GM11168 (cell line): ENCODE data around the gene WDR64.

Source experiments
- in situ Hi-C: fragments of 300-500 bp; cut with MboI; formaldehyde crosslinking; loops from one replicate; pipeline ENCODE4 v1.12.0; 2022; ENCODE audit warnings: low sequenced_read_pairs; ENCODE audit not compliant: unreplicated experiment

The WDR64 gene

DNA sequence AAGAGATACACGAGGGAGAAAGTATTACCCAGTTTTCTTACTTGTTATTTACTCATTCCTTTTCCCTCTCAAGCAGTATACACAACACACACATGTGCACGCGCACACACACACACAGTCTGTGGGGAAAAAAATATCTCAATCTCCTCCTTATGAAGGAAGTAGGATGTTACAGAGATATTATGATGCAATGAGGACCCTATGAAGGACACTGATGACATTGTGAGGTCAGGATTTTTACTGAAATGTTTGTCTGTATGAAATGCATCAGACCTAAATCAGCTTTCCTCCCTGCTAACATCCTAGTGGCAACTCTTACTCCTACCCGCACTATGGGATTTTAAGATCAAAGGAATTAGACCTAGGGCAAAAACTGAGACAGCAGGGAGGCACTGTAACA is at the start of gene WDR64:
TSS of gene WDR64 (plus strand) at position 270 of the 400 bp plus-strand sequence. CDS start 204 bp downstream, outside the sequence.
- in situ Hi-C loops, result no loop called here

DNA sequence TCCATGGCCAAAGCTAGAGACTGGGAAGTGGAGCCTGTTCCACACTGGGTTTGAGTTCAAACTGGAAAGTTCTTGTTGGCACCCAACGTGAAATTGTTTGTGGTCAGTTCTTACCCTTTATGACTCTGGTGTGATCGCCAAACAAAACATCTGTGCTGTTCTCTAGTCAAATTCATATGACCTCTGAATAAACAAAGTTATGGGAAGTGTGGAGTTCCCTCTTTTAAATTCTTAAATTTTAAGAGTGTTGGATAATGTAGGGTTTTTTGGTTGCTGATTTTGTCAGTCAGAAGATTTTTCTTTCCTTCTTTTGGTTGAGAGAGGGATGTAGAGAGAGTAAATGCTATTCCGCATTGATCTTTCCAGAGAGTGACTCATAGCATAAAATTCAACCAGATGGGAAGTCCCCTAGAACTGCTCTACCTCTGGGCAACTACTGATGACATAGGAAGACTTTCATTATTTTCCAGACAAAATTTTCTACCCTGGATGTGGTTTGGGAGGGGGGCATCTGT is 48.3 kb upstream of the WDR64 start:
- in situ Hi-C loops, result loop anchor here (25.0 kb wide), 1 partner anchor 384 kb away; the partner anchor contains the start of gene MAP1LC3C

DNA sequence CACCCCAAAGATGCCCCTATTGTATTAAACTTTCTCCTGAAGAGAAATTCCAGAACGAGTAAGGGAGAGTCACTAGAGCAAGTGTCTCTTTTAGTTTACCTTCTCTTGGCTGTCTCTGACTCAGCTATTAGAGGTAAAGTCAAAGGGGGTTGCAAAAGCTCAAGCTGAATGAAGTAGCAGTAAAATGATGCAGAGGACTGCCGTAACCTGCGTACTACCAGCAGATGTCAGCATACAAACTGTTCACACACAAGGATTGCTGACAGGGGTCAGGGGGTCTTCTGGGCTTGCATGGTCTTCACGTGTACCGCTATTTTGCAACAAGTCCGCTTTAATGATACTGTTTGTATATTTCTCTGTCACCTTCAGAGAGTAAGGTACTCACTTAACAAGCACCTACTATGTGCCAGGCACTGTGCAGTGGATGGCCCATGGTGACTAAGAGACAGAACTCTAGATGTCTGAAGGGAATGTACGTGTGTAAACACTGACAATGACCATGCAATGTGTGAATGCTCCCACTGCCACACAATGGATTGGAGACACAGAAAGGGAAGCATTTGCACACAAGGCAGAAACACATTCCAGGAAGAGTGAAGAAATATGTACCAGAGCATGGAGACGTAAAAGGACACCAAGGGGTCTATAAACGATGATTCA is 46.8 kb upstream of the WDR64 start:
- in situ Hi-C loops, result loop anchor here (25.0 kb wide), 1 partner anchor 382 kb away; the partner anchor contains the start of gene MAP1LC3C

DNA sequence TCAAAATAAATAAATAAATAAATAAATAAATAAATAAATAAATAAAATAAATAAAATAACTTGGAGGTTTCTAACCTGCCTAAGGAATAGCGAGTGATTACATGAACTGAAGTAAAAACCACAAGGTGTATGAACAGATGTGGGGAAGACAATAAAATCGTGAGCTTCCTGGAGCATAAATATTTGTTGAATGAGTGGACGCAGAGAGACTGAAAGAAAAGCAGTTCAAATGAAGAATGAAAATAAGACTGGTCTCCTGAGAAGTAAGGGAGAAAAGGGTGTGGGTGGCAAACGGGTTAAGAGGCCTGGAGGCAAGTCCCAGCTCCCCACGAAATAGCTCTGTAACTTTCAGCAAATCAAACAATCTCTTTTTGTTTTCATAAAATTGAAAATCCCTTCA is 45.5 kb upstream of the WDR64 start:
- in situ Hi-C loops, result loop anchor here (25.0 kb wide), 1 partner anchor 381 kb away; the partner anchor contains the start of gene MAP1LC3C

DNA sequence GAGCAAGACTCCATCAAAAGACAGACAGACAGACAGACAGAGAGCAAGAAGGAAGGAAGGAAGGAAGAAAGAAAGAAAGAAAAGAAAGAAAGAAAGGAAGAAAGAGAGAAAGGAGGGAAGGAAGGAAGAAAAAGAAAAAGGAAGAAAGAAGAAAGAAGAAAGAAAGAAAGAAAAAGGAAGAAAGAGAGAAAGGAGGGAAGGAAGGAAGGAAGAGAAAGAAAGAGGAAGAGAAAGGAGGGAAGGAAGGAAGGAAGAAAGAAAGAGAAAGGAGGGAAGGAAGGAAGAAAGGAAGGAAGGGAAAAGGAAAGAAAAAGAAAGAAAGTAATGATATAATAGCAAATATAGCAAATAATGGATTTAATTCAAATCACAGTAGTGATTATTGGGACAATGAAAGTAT is 44.6 kb upstream of the WDR64 start:
- in situ Hi-C loops, result loop anchor here (25.0 kb wide), 1 partner anchor 380 kb away; the partner anchor contains the start of gene MAP1LC3C

- in situ Hi-C loops, result loop anchor here (25.0 kb wide), 1 partner anchor 379 kb away; the partner anchor contains the start of gene MAP1LC3C
These were observed 43.6 kb upstream of the WDR64 start for GRCh38 chr1:241608379-241609033.

- in situ Hi-C loops, result loop anchor here (10.0 to 25.0 kb wide), 2 partner anchors 205 to 377 kb away; partner anchors contain the start of gene MAP1LC3C
These were observed 41.8 kb upstream of the WDR64 start for GRCh38 chr1:241610056-241610815.

GRCh38 chr1:241611063-241611462 is 41.0 kb upstream of the WDR64 start:
- in situ Hi-C loops, result loop anchor here (10.0 to 25.0 kb wide), 2 partner anchors 204 to 376 kb away; partner anchors contain the start of gene MAP1LC3C

- in situ Hi-C loops, result loop anchor here (10.0 to 25.0 kb wide), 2 partner anchors 203 to 376 kb away; partner anchors contain the start of gene MAP1LC3C
These were observed 40.3 kb upstream of the WDR64 start for GRCh38 chr1:241611736-241612135.

GRCh38 chr1:241612533-241613477 is 39.3 kb upstream of the WDR64 start:
- in situ Hi-C loops, result loop anchor here (10.0 to 25.0 kb wide), 2 partner anchors 202 to 374 kb away; partner anchors contain the start of gene MAP1LC3C

- in situ Hi-C loops, result loop anchor here (10.0 to 25.0 kb wide), 2 partner anchors 201 to 373 kb away; partner anchors contain the start of gene MAP1LC3C
These were observed 37.9 kb upstream of the WDR64 start for GRCh38 chr1:241614144-241614543.

DNA sequence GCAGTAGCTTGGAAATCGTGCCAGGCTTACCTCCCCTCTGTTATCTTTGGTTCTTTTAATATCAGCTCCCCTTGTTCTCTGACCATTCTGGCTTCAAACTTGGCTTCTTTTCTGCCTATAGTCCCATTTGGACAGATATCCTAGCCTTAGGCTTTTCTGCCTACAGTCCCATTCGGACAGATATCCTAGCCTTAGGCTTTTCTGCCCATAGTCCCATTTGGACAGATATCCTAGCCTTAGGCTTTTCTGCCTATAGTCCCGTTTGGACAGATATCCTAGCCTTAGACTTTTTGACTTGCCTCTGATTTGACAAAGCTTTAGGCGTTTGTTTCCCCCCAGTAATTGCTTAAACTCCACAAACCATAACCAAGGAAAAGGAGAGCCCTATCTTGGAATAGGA is 37.5 kb upstream of the WDR64 start:
- in situ Hi-C loops, result loop anchor here (10.0 to 25.0 kb wide), 2 partner anchors 200 to 373 kb away; partner anchors contain the start of gene MAP1LC3C

DNA sequence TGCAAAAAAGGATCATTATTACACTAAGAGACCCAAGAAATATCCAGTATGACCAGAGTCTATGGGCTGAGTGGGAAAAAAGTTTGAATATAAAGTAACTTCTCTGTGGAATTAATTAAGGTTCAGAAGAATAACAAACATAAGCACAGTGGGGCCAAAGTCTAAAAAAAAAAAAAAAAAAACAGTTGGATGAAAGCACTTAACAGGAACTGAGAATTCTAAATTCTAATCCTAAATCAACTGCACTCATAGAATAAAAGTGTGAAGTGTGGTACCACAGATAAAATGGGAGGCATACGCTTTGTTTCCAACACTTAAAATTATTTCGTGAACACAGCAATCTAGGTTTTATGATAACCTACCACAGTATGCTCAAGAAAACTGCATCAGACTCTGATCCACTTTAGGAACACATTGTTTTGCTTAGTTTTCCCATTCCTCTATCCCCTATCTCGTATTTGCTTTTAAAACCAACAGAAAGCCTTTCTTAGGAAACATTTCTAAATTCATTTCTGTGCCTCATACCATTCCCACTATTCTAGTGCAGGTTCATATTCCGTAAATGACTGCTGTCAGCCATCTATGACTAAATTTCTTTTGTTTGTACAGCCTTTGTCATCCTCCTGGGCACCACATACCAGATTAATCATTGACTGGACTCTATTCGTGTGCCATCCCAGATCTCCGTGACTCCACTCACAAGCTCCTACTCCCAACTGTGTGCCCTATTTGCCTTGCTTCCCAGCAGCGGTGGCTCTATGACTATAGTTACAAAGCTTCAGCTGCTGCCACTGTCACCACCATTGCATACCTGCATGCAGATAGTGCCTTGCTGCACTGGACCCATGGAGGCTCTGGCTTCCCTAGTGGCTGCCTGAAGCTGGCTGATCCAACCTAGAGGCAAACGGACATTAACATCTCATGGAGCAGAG is 36.8 kb upstream of the WDR64 start:
- in situ Hi-C loops, result loop anchor here (10.0 to 25.0 kb wide), 2 partner anchors 199 to 372 kb away; partner anchors contain the start of gene MAP1LC3C

DNA sequence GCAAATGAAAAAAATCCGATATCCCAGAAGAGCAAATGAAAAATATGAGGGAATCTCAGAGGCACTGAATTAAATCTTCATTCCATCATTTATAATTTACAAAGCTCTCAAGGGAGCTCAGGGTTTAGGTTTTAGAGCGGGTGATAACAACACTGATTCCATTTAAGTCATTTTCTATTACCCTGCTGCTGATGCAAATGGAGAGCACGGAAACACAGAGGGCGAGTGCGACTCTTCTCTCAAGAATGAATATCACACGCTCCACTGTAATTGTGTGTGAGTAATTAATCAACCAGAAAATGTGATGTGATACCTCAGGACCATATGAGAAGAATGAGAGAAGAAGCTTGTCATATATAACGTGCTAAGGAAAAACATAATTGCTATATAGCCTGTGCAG is 34.7 kb upstream of the WDR64 start:
- in situ Hi-C loops, result loop anchor here (10.0 to 25.0 kb wide), 2 partner anchors 197 to 370 kb away; partner anchors contain the start of gene MAP1LC3C

DNA sequence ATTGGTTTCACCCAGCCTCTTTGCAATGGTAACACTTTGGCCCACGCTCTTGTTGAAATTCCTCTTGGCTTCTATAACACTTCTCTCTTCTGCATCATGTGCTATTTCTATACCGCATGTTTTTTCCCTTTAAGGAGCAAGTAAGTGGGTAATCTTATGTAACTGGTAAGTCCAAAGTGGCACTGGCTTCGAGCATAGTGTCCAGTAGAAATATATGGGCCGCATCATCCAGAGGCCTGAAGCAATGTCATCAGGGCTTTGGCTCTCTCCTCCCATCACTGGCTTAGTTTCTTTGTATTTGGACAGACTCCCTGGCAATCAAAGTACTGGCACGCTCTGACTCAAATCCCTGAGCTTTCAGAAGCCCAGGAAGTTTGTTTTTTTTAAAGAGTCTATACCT is 29.4 kb upstream of the WDR64 start:
- in situ Hi-C loops, result loop anchor here (25.0 kb wide), 1 partner anchor 365 kb away; the partner anchor contains the start of gene MAP1LC3C

DNA sequence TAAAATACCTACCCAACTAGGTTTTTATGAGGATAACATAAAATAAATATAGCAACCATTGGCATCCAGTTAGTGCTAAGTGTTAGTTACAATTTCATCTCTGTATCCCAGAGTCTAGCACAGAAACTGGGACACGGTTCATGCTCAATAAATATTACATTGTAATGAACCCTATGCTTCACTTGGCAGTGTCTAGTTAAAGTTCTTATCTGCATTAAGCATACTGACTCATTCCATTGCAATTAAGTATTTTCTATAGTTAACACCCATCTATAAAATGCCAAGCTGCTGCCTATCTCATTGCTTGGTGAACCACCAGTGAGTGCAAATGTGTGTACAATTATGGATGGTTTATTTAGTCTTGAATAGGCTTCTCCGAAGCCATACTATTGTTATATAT is 27.1 kb upstream of the WDR64 start:
- in situ Hi-C loops, result loop anchor here (5.0 to 25.0 kb wide), 2 partner anchors 93 to 362 kb away; partner anchors contain the start of genes KMO and MAP1LC3C
